Hypothalamus (tissue), 51 donors: Measurements from ENCODE around the gene SHOC2.

ENCODE experiments used
- DNase-seq, 51 donors: peaks; one replicate each; lab custom pipeline; 2025; lab: John Stamatoyannopoulos, UW

Gene SHOC2

GRCh38 chr10:111035542-111035941 is 116.1 kb downstream of the SHOC2 start:
- no peak for DNase-seq

DNA sequence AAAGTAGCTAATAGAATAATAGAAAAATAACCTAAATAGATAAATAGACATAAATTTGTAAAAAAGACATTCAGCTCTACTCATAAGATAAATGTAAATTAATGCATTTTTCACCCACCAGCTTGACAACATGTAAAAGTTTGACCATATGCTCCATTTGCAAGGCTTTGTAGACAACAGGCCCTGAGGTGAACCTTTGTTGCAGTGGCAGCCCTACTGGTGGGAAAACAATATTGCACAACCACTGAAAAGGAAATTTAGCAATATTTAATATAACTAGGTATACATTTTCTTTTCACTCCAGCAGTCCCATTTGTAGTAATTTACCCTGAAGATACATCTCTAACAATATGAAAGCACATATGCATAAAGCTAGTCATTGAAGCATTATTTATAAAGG is 118.5 kb downstream of the SHOC2 start:
- DNase-seq = no peak

DNA sequence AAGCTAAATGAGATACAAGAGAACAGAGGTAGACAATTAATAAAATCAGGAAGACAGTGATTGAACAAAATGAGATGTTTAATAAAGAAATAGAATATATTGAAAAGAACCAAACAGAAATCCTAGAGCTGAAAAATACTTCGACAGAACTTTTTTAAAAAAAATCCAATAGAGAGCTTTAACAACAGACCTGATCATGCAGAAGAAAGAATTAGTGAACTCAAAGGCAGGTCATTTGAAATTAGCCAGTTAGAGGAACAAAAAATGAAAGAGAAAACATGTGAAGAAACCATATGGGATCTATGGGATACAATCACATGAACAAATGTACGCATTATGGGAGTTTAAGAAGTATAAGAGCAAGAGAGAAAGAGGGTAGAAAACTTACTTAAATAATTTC is 120.1 kb downstream of the SHOC2 start:
- DNase-seq = no peak

- no peak for DNase-seq
These were observed 137.6 kb downstream of the SHOC2 start for GRCh38 chr10:111057006-111057405.
